ENCODE results near the gene SCP2D1.

SCP2D1 gene

GRCh38 chr20:18815194-18815942 lies 1.8 kb downstream of the SCP2D1 start:
- no peak for DNase-seq

GRCh38 chr20:18822832-18823231 lies 9.2 kb downstream of the SCP2D1 start:
- DNase-seq, result no peak

GRCh38 chr20:18831830-18832499 lies 18.4 kb downstream of the SCP2D1 start:
- no peak for DNase-seq

- no peak for DNase-seq
These were observed 19.1 kb downstream of the SCP2D1 start for GRCh38 chr20:18832546-18833200.

- no peak for DNase-seq
These were observed 22.1 kb downstream of the SCP2D1 start for GRCh38 chr20:18835466-18836256.

- no peak for DNase-seq
These were observed 24.1 kb downstream of the SCP2D1 start for GRCh38 chr20:18837718-18838117.

- DNase-seq, result no peak
These were observed 26.1 kb downstream of the SCP2D1 start for GRCh38 chr20:18839507-18840247.

GRCh38 chr20:18840248-18840645 lies 26.7 kb downstream of the SCP2D1 start:
- DNase-seq, result no peak

GRCh38 chr20:18845017-18845416 lies 31.4 kb downstream of the SCP2D1 start:
- DNase-seq, result no peak

- no peak for DNase-seq
These were observed 33.7 kb downstream of the SCP2D1 start for GRCh38 chr20:18847226-18847755.

- no peak for DNase-seq
These were observed 35.5 kb downstream of the SCP2D1 start for GRCh38 chr20:18849131-18849530.

- no peak for DNase-seq
These were observed 38.0 kb downstream of the SCP2D1 start for GRCh38 chr20:18851629-18852028.

- DNase-seq, result no peak
These were observed 38.7 kb downstream of the SCP2D1 start for GRCh38 chr20:18852318-18852717.

- DNase-seq, result no peak
These were observed 39.6 kb downstream of the SCP2D1 start for GRCh38 chr20:18853216-18853615.

- no peak for DNase-seq
These were observed 40.5 kb downstream of the SCP2D1 start for GRCh38 chr20:18853946-18854646.

- DNase-seq, result no peak
These were observed 42.3 kb downstream of the SCP2D1 start for GRCh38 chr20:18855882-18856281.

- no peak for DNase-seq
These were observed 43.3 kb downstream of the SCP2D1 start for GRCh38 chr20:18856873-18857272.

GRCh38 chr20:18857640-18858039 lies 44.1 kb downstream of the SCP2D1 start:
- no peak for DNase-seq

GRCh38 chr20:18858816-18859215 lies 45.2 kb downstream of the SCP2D1 start:
- DNase-seq, result no peak

All from activated CD8-positive, alpha-beta memory T cell treated with anti-CD3 and anti-CD28 coated beads, Interleukin-2, amount 50 U/mL, for 4 hours (primary cell).